K562 (cell line): ENCODE data around the gene SELENOI. TPM values are rescaled to one million over a fixed set of nuclear protein-coding genes. Genes with fewer than 3 reads are reported as not detected.
A peak's percentile ranks its signal among the peaks of the same experiment; 100 is the strongest.

Experiments
- ATAC-seq: fragments of 200-7000 bp; cut with Tn5 transposase; 3 replicates; pipeline ENCODE4 v1.9.1; 2020; ENCODE audit warnings: moderate library complexity
- BruUV-seq: library from RNA; stranded (reverse); fragments of 400-500 nt; replicated peaks from 2 replicates; lab custom pipeline; 2021; lab: Mats Ljungman, UMichigan
- CTCF ChIA-PET: fragments of 300-600 bp; formaldehyde crosslinking; extraction: SDS; loops from one replicate; lab custom pipeline; 2021; ENCODE audit warnings: low intra/inter-chr PET ratio; lab: Yijun Ruan, JAX
- POLR2A ChIA-PET: fragments of 300-600, 350-650 bp; sonication (Branson Sonifier 250); formaldehyde crosslinking; extraction: SDS; loops from one replicate; lab custom pipeline; 2021; ENCODE audit warnings: antibody characterized with exemption, inconsistent platforms; lab: Yijun Ruan, JAX
- DNase-seq, 4 experiments: peaks; one replicate each; pipeline versions ENCODE4 v3.0.0 to v3.0.0-alpha.2; 2011 to 2018; ENCODE audit warnings: low spot score in 3 of 4, mixed read lengths in 3 of 4; ENCODE audit errors: extremely low read depth in 1 of 4
- FAIRE-seq: peaks from 2 replicates; lab custom pipeline; 2011; peaks lifted over from hg19 to GRCh38; lab: Jason Lieb, UNC
- H2AFZ ChIP-seq: 2 replicates; pipeline ENCODE4 v1.6.0; 2011; ENCODE audit warnings: low read depth, low read length, control low read depth, inconsistent platforms
- H3K27ac ChIP-seq: fragments of 200-600 bp; 3 replicates; pipeline ENCODE4 v1.8.0; 2011; ENCODE audit warnings: low read depth, mild to moderate bottlenecking, control low read depth, inconsistent platforms, low read length, moderate library complexity, mixed read lengths; ENCODE audit errors: extremely low read depth
- H3K27me3 ChIP-seq, 2 experiments: fragments of 300-600 bp in 1 of 2; 2 replicates in 1 of 2; 3 replicates in 1 of 2; pipeline versions ENCODE4 v1.6.0 to v1.8.0; 2011; ENCODE audit warnings: inconsistent platforms in 2 of 2, low read length in 2 of 2, mild to moderate bottlenecking in 1 of 2, mixed read lengths in 1 of 2, moderate library complexity in 1 of 2; ENCODE audit not compliant: control insufficient read depth in 2 of 2, insufficient read depth in 2 of 2
- H3K36me3 ChIP-seq: fragments of 300-600 bp; 3 replicates; pipeline ENCODE4 v1.8.0; 2011; ENCODE audit warnings: mild to moderate bottlenecking, low read length, inconsistent platforms; ENCODE audit not compliant: control insufficient read depth, insufficient read depth
- H3K4me1 ChIP-seq, 2 experiments: fragments of 200-600 bp in 1 of 2; replicated peaks in 1 of 2; 2 replicates in 1 of 2; 3 replicates in 1 of 2; pipeline versions ENCODE4 v1.5.1 to v1.8.0; 2011; ENCODE audit warnings: inconsistent platforms in 2 of 2, low read length in 2 of 2, mild to moderate bottlenecking in 1 of 2, mixed read lengths in 1 of 2, moderate library complexity in 1 of 2; ENCODE audit not compliant: control insufficient read depth in 2 of 2, insufficient read depth in 2 of 2
- H3K4me2 ChIP-seq: 2 replicates; pipeline ENCODE4 v1.6.1; 2011; ENCODE audit warnings: low read length, control low read depth, inconsistent platforms, mixed read lengths; ENCODE audit not compliant: insufficient read depth
- H3K4me3 ChIP-seq: fragments of 200-600 bp; sonication (generic), shearing (Covaris generic); 2 replicates; pipeline ENCODE4 v1.5.1; 2016; ENCODE audit warnings: control low read depth, inconsistent platforms
- H3K79me2 ChIP-seq: fragments of 200-600 bp; 3 replicates; pipeline ENCODE4 v1.8.0; 2011; ENCODE audit warnings: low read length, inconsistent platforms; ENCODE audit not compliant: control insufficient read depth, insufficient read depth
- H3K9ac ChIP-seq, 2 experiments: 2 replicates each; pipeline versions ENCODE4 v1.6.0 to v1.6.1; 2011; ENCODE audit warnings: low read depth in 2 of 2, low read length in 2 of 2, control low read depth in 1 of 2, inconsistent platforms in 1 of 2, mild to moderate bottlenecking in 1 of 2, mixed read lengths in 1 of 2; ENCODE audit not compliant: insufficient read depth in 1 of 2
- H3K9me1 ChIP-seq: one replicate; pipeline ENCODE4 v1.6.0; 2011; ENCODE audit warnings: inconsistent platforms, mild to moderate bottlenecking, low read length, moderate library complexity; ENCODE audit not compliant: control insufficient read depth, insufficient read depth
- H3K9me3 ChIP-seq: replicated peaks from 2 replicates; pipeline ENCODE4 v1.5.1; 2011; ENCODE audit warnings: low read depth, low read length, inconsistent platforms; ENCODE audit not compliant: control insufficient read depth, insufficient read depth
- H4K20me1 ChIP-seq: replicated peaks from 2 replicates; pipeline ENCODE4 v1.6.1; 2011; ENCODE audit warnings: low read length, inconsistent platforms, mixed read lengths; ENCODE audit not compliant: control insufficient read depth, insufficient read depth
- BACH1 ChIP-seq: fragments of 200-800 bp; sonication (Bioruptor generic); IDR thresholded peaks from 2 replicates; pipeline ENCODE4 v1.6.1; 2016; ENCODE audit warnings: missing genetic modification characterization, missing compliant biosample characterization
- CSDE1 ChIP-seq, 2 experiments: fragments of 450-650 bp; IDR thresholded peaks; 2 replicates each; pipeline ENCODE4 v1.6.1; 2016; ENCODE audit warnings: mild to moderate bottlenecking in 1 of 2
- DIDO1 ChIP-seq: fragments of 450-650 bp; IDR thresholded peaks from 2 replicates; pipeline ENCODE4 v1.6.1; 2016; ENCODE audit warnings: low read depth, missing biosample characterization, missing genetic modification characterization
- FOXA3 ChIP-seq, 2 experiments: fragments of 450-650 bp in 1 of 2; sonication (generic) in 1 of 2; formaldehyde crosslinking; IDR thresholded peaks in 1 of 2; conservative IDR thresholded peaks in 1 of 2; 2 replicates each; pipeline versions ENCODE4 v1.4.0 to v1.8.0; 2020 to 2022; ENCODE audit warnings: mild to moderate bottlenecking in 2 of 2, missing genetic modification reagents in 1 of 2
- GATA2 ChIP-seq: sonication (generic); formaldehyde crosslinking; IDR thresholded peaks from 2 replicates; pipeline ENCODE4 v1.4.0; 2020; ENCODE audit warnings: mild to moderate bottlenecking, missing genetic modification reagents
- HES1 ChIP-seq: fragments of 450-650 bp; IDR thresholded peaks from 2 replicates; pipeline ENCODE4 v1.6.1; 2016; ENCODE audit warnings: low read depth, mild to moderate bottlenecking, moderate library complexity
- HSF4 ChIP-seq: fragments of 250-450 bp; sonication (Bioruptor Pico); IDR thresholded peaks from 2 replicates; pipeline ENCODE4 v2.1.2; 2022; ENCODE audit warnings: mild to moderate bottlenecking, moderate library complexity, borderline replicate concordance
- MAFF ChIP-seq: IDR thresholded peaks from 2 replicates; pipeline ENCODE4 v1.6.1; 2012; ENCODE audit warnings: low read length, improper control_type of control experiment
- MED1 ChIP-seq: sonication (generic); formaldehyde crosslinking; IDR thresholded peaks from 2 replicates; pipeline ENCODE4 v1.8.1; 2023; ENCODE audit warnings: missing genetic modification reagents, borderline replicate concordance
- PHF20 ChIP-seq: fragments of 450-650 bp; IDR thresholded peaks from 2 replicates; pipeline ENCODE4 v1.6.1; 2018; ENCODE audit not compliant: partially characterized antibody
- POLR3G ChIP-seq: IDR thresholded peaks from 2 replicates; pipeline ENCODE4 v1.6.1; 2011; ENCODE audit not compliant: insufficient read length, insufficient replicate concordance; ENCODE audit errors: extremely low read depth
- RAD51 ChIP-seq: fragments of 450-650 bp; IDR thresholded peaks from 2 replicates; pipeline ENCODE4 v1.7.1; 2016; ENCODE audit warnings: low read depth, mild to moderate bottlenecking, borderline replicate concordance
- SRF ChIP-seq, 2 experiments: fragments of 250-450, 450-650 bp in 1 of 2; sonication (Bioruptor Pico) in 1 of 2; sonication (generic) in 1 of 2; formaldehyde crosslinking; IDR thresholded peaks; 2 replicates each; pipeline versions ENCODE4 v1.5.0 to v1.5.1; 2020 to 2022; ENCODE audit warnings: mild to moderate bottlenecking in 1 of 2, missing genetic modification reagents in 1 of 2
- TAF15 ChIP-seq: fragments of 200-400 bp; formaldehyde crosslinking; IDR thresholded peaks from 2 replicates; pipeline ENCODE4 v1.6.1; 2017; ENCODE audit warnings: mild to moderate bottlenecking, low read depth, low read length, moderate library complexity
- TEAD1 ChIP-seq, 2 experiments: fragments of 450-650 bp in 1 of 2; sonication (generic) in 1 of 2; formaldehyde crosslinking; IDR thresholded peaks; 2 replicates each; pipeline versions ENCODE4 v1.4.0 to v1.8.0; 2020 to 2022; ENCODE audit warnings: mild to moderate bottlenecking in 2 of 2, missing genetic modification reagents in 1 of 2
- THRAP3 ChIP-seq: fragments of 450-650 bp; IDR thresholded peaks from 2 replicates; pipeline ENCODE4 v1.6.1; 2016; ENCODE audit warnings: mild to moderate bottlenecking, inconsistent platforms, borderline replicate concordance
- WGBS: fragments of 100-300 bp; shearing (Covaris generic); methylation state at CpG from one replicate; pipeline ENCODE4 v1.1.6; 2016; ENCODE audit warnings: low coverage, mixed read lengths; ENCODE audit not compliant: insufficient coverage; ENCODE audit errors: missing lambda C conversion rate; 5-methylcytosine and 5-hydroxymethylcytosine counted together
- in situ Hi-C: fragments of 300-500 bp; cut with MboI; formaldehyde crosslinking; loops from 4 replicates; pipeline ENCODE4 v1.15.0; 2018; ENCODE audit warnings: inconsistent platforms, mixed read lengths
- intact Hi-C: fragments of 100-400 bp; cut with micrococcal nuclease; formaldehyde crosslinking; loops from 2 replicates; pipeline ENCODE4 v1.14.2; 2022
- polyA plus RNA-seq, 8 experiments: library from polyadenylated mRNA; depleted of rRNA in 4 of 8; stranded (reverse) in 5 of 8; unstranded in 3 of 8; fragments of >200 nt; fragmentation: Nextera tagmentation in 2 of 8; fragmentation: Illumina TruSeq in 1 of 8; extraction: Ambion mirVana in 2 of 8; extraction: Trizol in 1 of 8; gene quantifications; 2 replicates each; pipeline versions ENCODE4 v1.2.1 to v1.2.3, GENCODE V29; 2011 to 2014; ENCODE audit warnings: inconsistent platforms in 1 of 8, missing spikeins in 1 of 8
- total RNA-seq, 7 experiments: library from RNA; depleted of rRNA in 6 of 7; stranded (reverse); fragments of >200 nt in 6 of 7; fragmentation: Illumina TruSeq in 2 of 7; extraction: Trizol in 2 of 7; gene quantifications; 2 replicates each; pipeline versions ENCODE4 v1.2.1 to v1.2.3, GENCODE V29; 2011 to 2021; ENCODE audit warnings: low replicate concordance in 1 of 7

SELENOI gene
- total and polyA plus RNA-seq, 9 of the 15 experiments (the other 6 are each of a cell fraction or from before 2014, with no cell fraction given): 9.6 to 46.9 (median 24.4) TPM

GRCh38 chr2:26396734-26397298 is 50.9 kb downstream of the SELENOI start (continued):
- no peak for TF ChIP-seq HSF4
- TF ChIP-seq SRF (CRISPR knock-in tag; IDR thresholded peaks at IDR 0.05): no peak
- TF ChIP-seq PHF20: no peak
- TF ChIP-seq GATA2 (CRISPR knock-in tag): no peak
- peak; percentile 11 to 84; a peak in 3 of 4 replicates for TF ChIP-seq TEAD1 (CRISPR knock-in tag; IDR thresholded peaks at IDR 0.05)
- no peak for TF ChIP-seq POLR3G
- no peak for TF ChIP-seq THRAP3
- no peak for TF ChIP-seq FOXA3 (CRISPR knock-in tag; conservative IDR thresholded peaks at IDR 0.05 in 1 of 2, IDR thresholded peaks at IDR 0.05 in 1 of 2)
- no peak for TF ChIP-seq RAD51

- no peaks in the 10 kb centered on the region for H3K79me2 ChIP-seq
- H2AFZ ChIP-seq: no peak overlapping the region
- WGBS: 38% methylated on average over 4 of the region's 4 CpGs
- ATAC-seq: no peak
- intact Hi-C loops (loop anchor here (5.0 kb wide), 1 partner anchor 62 kb away; no protein-coding TSS in a partner anchor), in situ Hi-C loops (no loop called here)
- H3K36me3 ChIP-seq: peaks cover 8% of the 10 kb centered on the region; the same call in 2 of the 3 replicates
- BruUV-seq: no TSS peak
- H3K9me1 ChIP-seq: no peaks in the 10 kb centered on the region
- no peak overlapping the region for H3K4me2 ChIP-seq
- H3K27me3 ChIP-seq: no peaks in the 10 kb centered on the region
- no peaks in the 10 kb centered on the region for H3K9me3 ChIP-seq
- DNase-seq: no peak
- no peak for FAIRE-seq
- no peaks in the 10 kb centered on the region for H4K20me1 ChIP-seq
- TF ChIP-seq HES1 (no peak), CSDE1 (IDR thresholded peaks at IDR 0.05) (no peak), TAF15 (no peak), DIDO1 (no peak), MED1 (CRISPR knock-in tag) (no peak), MAFF (no peak), BACH1 (tag) (0 out of 2 replicates have a peak, but pooled peaks have one; percentile 14)
- H3K4me3 ChIP-seq: no peak overlapping the region
- no peak overlapping the region for H3K9ac ChIP-seq
- H3K27ac ChIP-seq: no peak overlapping the region
- H3K4me1 ChIP-seq: peaks cover 10 to 22% of the 10 kb centered on the region in 2 experiments
- POLR2A ChIA-PET: interaction anchor here (0.6 to 1.1 kb wide), 7 partner anchors 8 to 81 kb away, joined by 3 to 4 read pairs (median 3); no protein-coding TSS in a partner anchor
- CTCF ChIA-PET: no interaction called here
These were observed 53.9 kb downstream of the SELENOI start for GRCh38 chr2:26399771-26400376.
